Peyer's patch (tissue), 4 donors: ENCODE results near the gene CECR2.

ENCODE experiments used
- POLR2A ChIP-seq, 2 donors: fragments of 450-650 bp; IDR thresholded peaks; one replicate each; pipeline ENCODE4 v1.5.1; 2017; ENCODE audit warnings: antibody characterized with exemption in 2 of 2, mild to moderate bottlenecking in 2 of 2, moderate library complexity in 2 of 2
- TF ChIP-seq, protein P1 (sequence below), 6 experiments: fragments of 450-650 bp in 4 of 6; fragments of 200-600 bp in 2 of 6; sonication (generic) in 1 of 6; IDR thresholded peaks; one replicate each; pipeline ENCODE4 v1.5.1; 2017 to 2019; ENCODE audit warnings: antibody characterized with exemption in 6 of 6, mild to moderate bottlenecking in 3 of 6, moderate library complexity in 1 of 6

DNA sequence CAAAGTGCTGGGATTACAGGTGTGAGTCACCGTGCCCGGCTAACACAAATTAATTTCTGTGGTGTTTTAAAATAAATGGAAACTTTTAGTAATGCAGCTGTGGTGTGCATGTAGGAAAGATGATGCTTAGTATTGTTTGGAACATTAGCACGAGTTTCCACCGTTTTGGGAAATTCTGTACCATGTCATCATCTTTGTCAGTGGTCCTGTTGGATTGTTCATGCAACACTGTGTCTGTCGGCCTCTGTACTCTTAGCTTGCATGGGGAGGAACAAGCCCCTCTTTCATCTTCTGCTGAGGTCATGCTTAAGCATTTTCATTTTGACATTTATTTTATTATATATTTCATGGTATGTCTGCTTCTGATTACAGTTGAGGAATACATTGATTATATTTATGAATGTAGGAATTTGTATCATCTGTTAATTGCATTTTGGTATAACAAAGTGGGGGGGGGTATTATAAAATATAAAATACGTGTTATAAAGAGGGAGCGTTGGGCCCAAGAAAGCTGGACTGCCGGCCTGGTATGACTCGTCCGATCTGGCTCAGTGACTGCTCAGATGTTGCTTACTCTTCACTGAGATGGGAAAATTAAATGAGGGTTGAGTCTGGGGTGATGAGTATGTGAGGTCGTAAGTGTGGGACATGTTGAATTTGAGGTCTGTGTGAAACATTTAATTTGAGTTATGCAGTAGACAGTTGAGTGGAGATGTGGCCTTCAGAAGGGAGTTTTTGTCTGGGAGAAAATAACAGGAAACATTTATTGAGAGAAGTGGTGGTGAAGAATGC lies 28.7 kb downstream of the CECR2 start:
- TF ChIP-seq, protein P1, sequence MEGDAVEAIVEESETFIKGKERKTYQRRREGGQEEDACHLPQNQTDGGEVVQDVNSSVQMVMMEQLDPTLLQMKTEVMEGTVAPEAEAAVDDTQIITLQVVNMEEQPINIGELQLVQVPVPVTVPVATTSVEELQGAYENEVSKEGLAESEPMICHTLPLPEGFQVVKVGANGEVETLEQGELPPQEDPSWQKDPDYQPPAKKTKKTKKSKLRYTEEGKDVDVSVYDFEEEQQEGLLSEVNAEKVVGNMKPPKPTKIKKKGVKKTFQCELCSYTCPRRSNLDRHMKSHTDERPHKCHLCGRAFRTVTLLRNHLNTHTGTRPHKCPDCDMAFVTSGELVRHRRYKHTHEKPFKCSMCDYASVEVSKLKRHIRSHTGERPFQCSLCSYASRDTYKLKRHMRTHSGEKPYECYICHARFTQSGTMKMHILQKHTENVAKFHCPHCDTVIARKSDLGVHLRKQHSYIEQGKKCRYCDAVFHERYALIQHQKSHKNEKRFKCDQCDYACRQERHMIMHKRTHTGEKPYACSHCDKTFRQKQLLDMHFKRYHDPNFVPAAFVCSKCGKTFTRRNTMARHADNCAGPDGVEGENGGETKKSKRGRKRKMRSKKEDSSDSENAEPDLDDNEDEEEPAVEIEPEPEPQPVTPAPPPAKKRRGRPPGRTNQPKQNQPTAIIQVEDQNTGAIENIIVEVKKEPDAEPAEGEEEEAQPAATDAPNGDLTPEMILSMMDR (IDR thresholded peaks at IDR 0.05): no peak
- TF ChIP-seq POLR2A (IDR thresholded peaks at IDR 0.05): no peak
